ENCODE measurements around the gene EFHD1.

DNA sequence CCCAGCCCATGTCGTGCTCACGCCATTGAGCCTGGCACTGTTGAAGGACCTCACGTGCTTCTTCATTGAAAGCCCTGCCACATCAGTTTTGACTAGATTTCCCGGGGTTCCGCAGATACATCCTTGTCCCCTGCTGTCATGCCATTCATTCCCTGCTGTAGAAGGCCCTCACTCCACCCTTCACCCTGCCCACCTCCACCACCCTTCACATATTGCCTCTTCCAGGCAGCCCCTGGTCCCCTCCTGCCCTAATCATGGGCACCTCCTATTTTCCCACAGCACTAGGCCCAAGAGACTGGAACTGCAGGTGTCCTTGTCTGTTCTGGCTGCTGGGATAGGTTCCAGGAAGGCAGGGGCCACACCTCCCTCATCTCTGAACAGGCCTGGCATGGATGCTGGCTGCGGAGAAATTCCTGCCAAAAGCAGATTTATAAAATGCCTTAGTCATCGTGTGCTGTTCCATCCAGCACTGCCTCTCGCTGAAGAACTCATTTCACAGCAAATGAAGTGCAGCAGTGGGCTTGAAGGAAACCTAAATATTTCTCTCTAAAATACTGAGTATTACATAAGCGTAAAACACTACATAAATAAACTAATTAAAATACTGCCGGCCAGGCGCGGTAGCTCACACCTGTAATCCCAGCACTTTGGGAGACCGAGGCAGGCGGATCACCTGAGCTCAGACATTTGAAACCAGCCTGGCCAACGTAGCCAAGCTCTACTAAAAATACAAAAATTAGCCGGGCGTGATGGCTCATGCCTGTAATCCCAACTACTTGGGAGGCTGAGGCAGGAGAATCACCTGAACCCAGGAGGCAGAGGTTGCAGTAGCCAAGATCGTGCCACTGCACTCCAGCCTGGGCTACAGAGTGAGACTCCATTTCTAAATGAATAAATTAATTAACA lies 44.5 kb upstream of the EFHD1 start:
- TF ChIP-seq, protein P1, sequence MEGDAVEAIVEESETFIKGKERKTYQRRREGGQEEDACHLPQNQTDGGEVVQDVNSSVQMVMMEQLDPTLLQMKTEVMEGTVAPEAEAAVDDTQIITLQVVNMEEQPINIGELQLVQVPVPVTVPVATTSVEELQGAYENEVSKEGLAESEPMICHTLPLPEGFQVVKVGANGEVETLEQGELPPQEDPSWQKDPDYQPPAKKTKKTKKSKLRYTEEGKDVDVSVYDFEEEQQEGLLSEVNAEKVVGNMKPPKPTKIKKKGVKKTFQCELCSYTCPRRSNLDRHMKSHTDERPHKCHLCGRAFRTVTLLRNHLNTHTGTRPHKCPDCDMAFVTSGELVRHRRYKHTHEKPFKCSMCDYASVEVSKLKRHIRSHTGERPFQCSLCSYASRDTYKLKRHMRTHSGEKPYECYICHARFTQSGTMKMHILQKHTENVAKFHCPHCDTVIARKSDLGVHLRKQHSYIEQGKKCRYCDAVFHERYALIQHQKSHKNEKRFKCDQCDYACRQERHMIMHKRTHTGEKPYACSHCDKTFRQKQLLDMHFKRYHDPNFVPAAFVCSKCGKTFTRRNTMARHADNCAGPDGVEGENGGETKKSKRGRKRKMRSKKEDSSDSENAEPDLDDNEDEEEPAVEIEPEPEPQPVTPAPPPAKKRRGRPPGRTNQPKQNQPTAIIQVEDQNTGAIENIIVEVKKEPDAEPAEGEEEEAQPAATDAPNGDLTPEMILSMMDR (IDR thresholded peaks at IDR 0.05) = no peak
- TF ChIP-seq POLR2A (IDR thresholded peaks at IDR 0.05; ENCODE audit: low read depth) (no peak), POLR2AphosphoS5 (IDR thresholded peaks at IDR 0.05) (peak; percentile 56 to 59)

Data from esophagus muscularis mucosa (tissue), 3 donors.